Ectodermal cell (in vitro differentiated cells): ENCODE results near the gene CFAP99.
"Not testable (repeated sequence)": the region's sequence is repeated elsewhere in the genome, so short reads cannot be mapped to it uniquely, and the experiment has no call there.

Experiments
- H3K27ac ChIP-seq: 2 replicates; pipeline ENCODE4 v1.7.0; 2013; ENCODE audit warnings: mild to moderate bottlenecking, low read depth, low read length; ENCODE audit not compliant: insufficient read depth, poor library complexity, severe bottlenecking
- H3K27me3 ChIP-seq: 2 replicates; pipeline ENCODE4 v1.7.0; 2013; ENCODE audit warnings: mild to moderate bottlenecking, low read length; ENCODE audit not compliant: insufficient read depth, control insufficient read depth, poor library complexity, severe bottlenecking
- H3K36me3 ChIP-seq: one replicate; pipeline ENCODE4 v1.7.0; 2013; ENCODE audit warnings: low read length; ENCODE audit not compliant: control insufficient read depth, insufficient read depth
- H3K4me1 ChIP-seq: one replicate; pipeline ENCODE4 v1.7.0; 2013; ENCODE audit warnings: low read length; ENCODE audit not compliant: control insufficient read depth, insufficient read depth
- H3K4me3 ChIP-seq: 2 replicates; pipeline ENCODE4 v1.7.0; 2013; ENCODE audit warnings: low read depth, low read length, control low read depth; ENCODE audit not compliant: insufficient read depth
- H3K9me3 ChIP-seq: 2 replicates; pipeline ENCODE4 v1.7.0; 2013; ENCODE audit warnings: mild to moderate bottlenecking, low read length, moderate library complexity; ENCODE audit not compliant: control insufficient read depth
- WGBS, 2 experiments: methylation state at CpG; one replicate each; pipeline ENCODE4 v1.1.7; 2013; ENCODE audit warnings: missing lambda C conversion rate in 2 of 2; 5-methylcytosine and 5-hydroxymethylcytosine counted together

The CFAP99 gene

GRCh38 chr4:2380589-2380988, 38.2 kb upstream of the CFAP99 start:
- H3K27ac ChIP-seq = not testable (repeated sequence)

GRCh38 chr4:2382769-2383202, 36.0 kb upstream of the CFAP99 start:
- H3K4me3 ChIP-seq, H3K9me3 ChIP-seq, H3K27me3 ChIP-seq, H3K36me3 ChIP-seq, H3K27ac ChIP-seq: not testable (repeated sequence)
- peaks cover 21% of the 10 kb centered on the region for H3K4me1 ChIP-seq
- 93 to 95% methylated on average over 7 of the region's 7 CpGs for WGBS, 2 experiments

More at GRCh38 chr4:2380589-2380988, 38.2 kb upstream of the CFAP99 start:
- not testable (repeated sequence) for H3K36me3 ChIP-seq, H3K9me3 ChIP-seq, H3K4me3 ChIP-seq, H3K27me3 ChIP-seq
- 87 to 90% methylated on average over 6 of the region's 6 CpGs for WGBS, 2 experiments
- peaks cover 17% of the 10 kb centered on the region for H3K4me1 ChIP-seq

- H3K27ac ChIP-seq, H3K4me3 ChIP-seq, H3K9me3 ChIP-seq, H3K27me3 ChIP-seq, H3K36me3 ChIP-seq: not testable (repeated sequence)
- WGBS, 2 experiments = 93 to 94% methylated on average over 8 of the region's 8 CpGs
- peaks cover 24% of the 10 kb centered on the region for H3K4me1 ChIP-seq
Observed at GRCh38 chr4:2383220-2383631, 35.5 kb upstream of the CFAP99 start.

GRCh38 chr4:2383760-2384159, 35.0 kb upstream of the CFAP99 start:
- no peak overlapping the region for H3K4me3 ChIP-seq
- H3K27me3 ChIP-seq = no peaks in the 10 kb centered on the region
- no peak overlapping the region for H3K27ac ChIP-seq
- WGBS, 2 experiments = 91 to 92% methylated on average over 5 of the region's 5 CpGs
- no peaks in the 10 kb centered on the region for H3K36me3 ChIP-seq
- H3K4me1 ChIP-seq = peaks cover 29% of the 10 kb centered on the region
- H3K9me3 ChIP-seq = no peaks in the 10 kb centered on the region

- Histone ChIP-seq H3K9me3 (no peaks in the 10 kb centered on the region), H3K27ac (no peak overlapping the region), H3K36me3 (no peaks in the 10 kb centered on the region), H3K4me1 (peaks cover 30% of the 10 kb centered on the region), H3K4me3 (no peak overlapping the region), H3K27me3 (no peaks in the 10 kb centered on the region)
- 72 to 73% methylated on average over 6 of the region's 6 CpGs for WGBS, 2 experiments
Observed at GRCh38 chr4:2384245-2384644, 34.5 kb upstream of the CFAP99 start.

- 73 to 76% methylated on average over 8 of the region's 8 CpGs for WGBS, 2 experiments
Observed at GRCh38 chr4:2385516-2385915, 33.2 kb upstream of the CFAP99 start.

GRCh38 chr4:2386717-2387116, 32.0 kb upstream of the CFAP99 start:
- H3K9me3 ChIP-seq = no peaks in the 10 kb centered on the region
- H3K4me3 ChIP-seq = no peak overlapping the region
- no peak overlapping the region for H3K27ac ChIP-seq
- H3K36me3 ChIP-seq = no peaks in the 10 kb centered on the region
- peaks cover 47% of the 10 kb centered on the region for H3K4me1 ChIP-seq
- H3K27me3 ChIP-seq = peaks cover 21% of the 10 kb centered on the region
- 92 to 94% methylated on average over 19 of the region's 19 CpGs for WGBS, 2 experiments

More at GRCh38 chr4:2385516-2385915, 33.2 kb upstream of the CFAP99 start:
- H3K4me3 ChIP-seq = no peak overlapping the region
- no peaks in the 10 kb centered on the region for H3K9me3 ChIP-seq
- no peak overlapping the region for H3K27ac ChIP-seq
- peaks cover 10% of the 10 kb centered on the region for H3K27me3 ChIP-seq
- peaks cover 40% of the 10 kb centered on the region for H3K4me1 ChIP-seq
- no peaks in the 10 kb centered on the region for H3K36me3 ChIP-seq

GRCh38 chr4:2387218-2387617, 31.5 kb upstream of the CFAP99 start:
- Histone ChIP-seq H3K4me3 (no peak overlapping the region), H3K27ac (no peak overlapping the region), H3K36me3 (no peaks in the 10 kb centered on the region), H3K27me3 (peaks cover 21% of the 10 kb centered on the region), H3K4me1 (peaks cover 47% of the 10 kb centered on the region), H3K9me3 (no peaks in the 10 kb centered on the region)
- 94 to 96% methylated on average over 17 of the region's 17 CpGs for WGBS, 2 experiments

GRCh38 chr4:2387829-2388228, 30.9 kb upstream of the CFAP99 start:
- Histone ChIP-seq H3K27me3 (peaks cover 21% of the 10 kb centered on the region), H3K4me1 (peaks cover 47% of the 10 kb centered on the region), H3K36me3 (no peaks in the 10 kb centered on the region), H3K27ac (no peak overlapping the region), H3K9me3 (no peaks in the 10 kb centered on the region), H3K4me3 (no peak overlapping the region)
- WGBS, 2 experiments = 90 to 92% methylated on average over 12 of the region's 12 CpGs

GRCh38 chr4:2388429-2389182, 30.1 kb upstream of the CFAP99 start:
- no peak overlapping the region for H3K27ac ChIP-seq
- peaks cover 51% of the 10 kb centered on the region for H3K4me1 ChIP-seq
- no peaks in the 10 kb centered on the region for H3K9me3 ChIP-seq
- H3K4me3 ChIP-seq = no peak overlapping the region
- WGBS, 2 experiments = 83 to 84% methylated on average over 9 of the region's 9 CpGs
- H3K36me3 ChIP-seq = no peaks in the 10 kb centered on the region
- H3K27me3 ChIP-seq = peaks cover 29% of the 10 kb centered on the region
